Activated naive CD4-positive, alpha-beta T cell treated with anti-CD3 and anti-CD28 coated beads for 36 hours (primary cell): ENCODE measurements around the gene NOP56. TPM values are rescaled to one million over a fixed set of nuclear protein-coding genes. Genes with fewer than 3 reads are reported as not detected.
"Not testable (repeated sequence)": the region's sequence is repeated elsewhere in the genome, so short reads cannot be mapped to it uniquely, and the experiment has no call there.

Source experiments
- CTCF ChIA-PET: fragments of 350-600 bp; sonication (Branson Sonifier 250); formaldehyde crosslinking; loops from one replicate; lab custom pipeline; 2021; ENCODE audit warnings: antibody characterized with exemption; lab: Charles Lee
- DNase-seq: peaks from one replicate; pipeline ENCODE4 v3.0.0-alpha.2; 2020
- H3K27ac Mint-ChIP-seq: one replicate; pipeline ENCODE4 v1.8.0; 2021; ENCODE audit warnings: mild to moderate bottlenecking, mixed read lengths
- H3K27me3 Mint-ChIP-seq: one replicate; pipeline ENCODE4 v1.8.0; 2021; ENCODE audit warnings: low read depth, mixed read lengths
- H3K36me3 Mint-ChIP-seq: one replicate; pipeline ENCODE4 v1.8.0; 2021; ENCODE audit warnings: low read depth, mixed read lengths
- H3K4me1 Mint-ChIP-seq: one replicate; pipeline ENCODE4 v1.8.0; 2021; ENCODE audit warnings: low read depth, mixed read lengths
- H3K4me3 Mint-ChIP-seq: one replicate; pipeline ENCODE4 v1.8.0; 2021; ENCODE audit warnings: mild to moderate bottlenecking, moderate library complexity, mixed read lengths
- H3K9me3 Mint-ChIP-seq: one replicate; pipeline ENCODE4 v1.8.0; 2021; ENCODE audit warnings: mixed read lengths
- intact Hi-C: fragments of 100-400 bp; cut with micrococcal nuclease; formaldehyde crosslinking; loops from one replicate; pipeline ENCODE4 v1.15.1; 2023
- total RNA-seq, 2 experiments: library from RNA; stranded (reverse); gene quantifications; one replicate each; pipeline ENCODE4 v1.2.3, GENCODE V29; 2021

NOP56 gene
- total RNA-seq, 2 experiments from 2014 or later: 385 to 405 TPM

GRCh38 chr20:2663887-2664719 is 11.7 kb downstream of the NOP56 start, which contains the start of gene IDH3B:
IDH3B (minus strand) TSS chr20:2664216; CDS start chr20:2664188, 28 bp downstream.
- H3K27ac Mint-ChIP-seq: peak within 1 kb of the TSS; percentile 97
- peaks cover 13% of the 10 kb centered on the region for H3K36me3 Mint-ChIP-seq
- CTCF ChIA-PET: interaction anchor here (0.9 kb wide), 1 partner anchor 17 kb away, joined by 3 read pairs; no protein-coding TSS in a partner anchor
- intact Hi-C loops: loop anchor here (1.0 kb wide), 2 partner anchors 12 to 194 kb away; partner anchors contain the start of genes NOP56 and SNRPB
- no peaks in the 10 kb centered on the region for H3K27me3 Mint-ChIP-seq
- peak; percentile 96 for DNase-seq
- no peaks in the 10 kb centered on the region for H3K9me3 Mint-ChIP-seq
- H3K4me3 Mint-ChIP-seq: peak within 1 kb of the TSS; percentile 95
- peaks cover 21% of the 10 kb centered on the region for H3K4me1 Mint-ChIP-seq

DNA sequence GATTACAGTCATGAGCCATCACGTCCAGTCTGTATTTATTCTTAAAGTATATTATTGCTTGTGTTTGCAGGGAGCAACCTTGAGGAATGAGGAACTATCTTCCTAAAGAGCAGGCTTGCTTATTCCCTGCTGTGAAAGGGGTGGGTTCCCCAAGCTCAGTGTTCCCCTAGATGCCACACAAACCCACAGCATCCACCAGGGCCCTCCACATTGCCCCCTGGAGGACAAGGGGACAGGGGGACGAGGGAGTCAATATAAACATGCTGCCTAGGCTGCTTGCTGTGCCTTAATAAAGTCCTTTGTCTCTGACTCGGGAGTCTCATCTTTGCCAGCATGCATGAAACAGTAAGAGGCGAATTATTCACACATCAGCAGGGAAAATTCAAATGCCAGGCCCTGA is 19.5 kb downstream of the NOP56 start:
- CTCF ChIA-PET: interaction anchor here (0.7 kb wide), 1 partner anchor 74 kb away, joined by 3 read pairs; no protein-coding TSS in a partner anchor
- H3K4me1 Mint-ChIP-seq: no peaks in the 10 kb centered on the region
- no peak overlapping the region for H3K27ac Mint-ChIP-seq
- DNase-seq: no peak
- no peak overlapping the region for H3K4me3 Mint-ChIP-seq
- no peaks in the 10 kb centered on the region for H3K9me3 Mint-ChIP-seq
- no peaks in the 10 kb centered on the region for H3K27me3 Mint-ChIP-seq
- intact Hi-C loops: no loop called here
- H3K36me3 Mint-ChIP-seq: no peaks in the 10 kb centered on the region

DNA sequence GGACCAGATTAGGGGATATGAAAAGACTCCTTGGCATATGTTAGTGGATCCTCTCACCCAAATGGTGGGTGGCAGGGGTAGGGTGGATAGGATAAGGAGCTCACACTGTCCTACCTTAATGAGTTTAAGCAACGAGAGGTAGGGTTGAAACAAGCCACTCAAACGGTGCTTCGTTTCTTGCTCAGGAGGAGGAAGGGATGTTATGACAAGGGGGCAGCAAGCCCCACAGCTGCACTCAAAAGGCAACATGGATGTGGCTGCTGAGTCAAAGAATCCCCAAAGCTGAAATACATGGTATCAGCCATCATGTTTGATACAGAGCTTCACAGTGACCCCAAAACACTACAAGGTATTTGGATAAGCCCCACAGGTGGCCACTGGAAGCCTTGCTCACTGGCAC is 20.0 kb downstream of the NOP56 start:
- H3K27ac Mint-ChIP-seq: no peak overlapping the region
- H3K27me3 Mint-ChIP-seq: no peaks in the 10 kb centered on the region
- no peaks in the 10 kb centered on the region for H3K4me1 Mint-ChIP-seq
- no peak for DNase-seq
- intact Hi-C loops: no loop called here
- no peaks in the 10 kb centered on the region for H3K9me3 Mint-ChIP-seq
- H3K36me3 Mint-ChIP-seq: no peaks in the 10 kb centered on the region
- no peak overlapping the region for H3K4me3 Mint-ChIP-seq
- CTCF ChIA-PET: no interaction called here

DNA sequence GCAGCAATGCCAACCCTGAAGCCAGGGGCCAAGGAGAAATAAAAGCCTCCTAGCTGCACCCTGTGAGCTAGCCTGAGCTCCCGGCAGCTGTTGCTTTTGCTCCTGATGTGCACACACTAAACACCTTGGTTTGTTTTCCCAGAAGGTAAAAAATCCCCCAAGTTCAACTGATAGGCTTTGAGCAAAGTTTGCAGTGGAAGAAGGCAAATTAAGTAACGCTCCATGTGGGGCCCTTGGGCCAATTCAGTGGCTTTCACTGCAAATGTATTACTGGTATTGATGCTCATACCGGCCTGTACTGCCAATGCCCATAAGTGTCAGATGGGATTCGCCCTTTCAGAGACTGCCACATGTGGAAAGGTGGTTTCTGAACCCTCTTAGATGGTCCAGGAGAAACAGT is 21.0 kb downstream of the NOP56 start:
- intact Hi-C loops: no loop called here

DNA sequence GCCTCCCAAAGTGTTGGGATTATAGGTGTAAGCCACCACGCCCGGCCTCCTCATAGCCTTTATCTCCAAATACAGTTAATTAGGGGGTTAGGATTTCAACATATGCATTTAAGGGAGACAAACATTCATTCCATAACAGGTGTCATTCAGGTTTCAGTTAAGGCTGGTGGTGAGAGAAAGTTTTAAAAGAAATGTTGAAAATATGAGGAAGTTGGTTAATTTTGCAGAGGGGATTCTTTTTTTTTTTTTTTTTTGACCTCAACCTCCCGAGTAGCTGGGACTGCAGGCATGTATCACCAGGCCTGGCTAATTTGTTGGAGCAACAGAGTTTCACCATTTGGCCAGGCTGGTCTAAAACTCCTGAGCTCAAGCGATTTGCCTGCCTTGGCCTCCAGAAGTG is 27.6 kb downstream of the NOP56 start:
- H3K4me1 Mint-ChIP-seq: no peaks in the 10 kb centered on the region
- H3K9me3 Mint-ChIP-seq: no peaks in the 10 kb centered on the region
- no peak overlapping the region for H3K4me3 Mint-ChIP-seq
- no peak for DNase-seq
- CTCF ChIA-PET: no interaction called here
- H3K27me3 Mint-ChIP-seq: peaks cover 6% of the 10 kb centered on the region
- H3K27ac Mint-ChIP-seq: no peak overlapping the region
- intact Hi-C loops: no loop called here
- H3K36me3 Mint-ChIP-seq: no peaks in the 10 kb centered on the region

More for the DNA sequence above, 21.0 kb downstream of the NOP56 start:
- CTCF ChIA-PET: interaction anchor here (0.7 to 4.1 kb wide), 3 partner anchors 15 to 150 kb away, joined by 3 to 16 read pairs (median 4); no protein-coding TSS in a partner anchor
- no peak for DNase-seq
- no peak overlapping the region for H3K4me3 Mint-ChIP-seq
- H3K27me3 Mint-ChIP-seq: no peaks in the 10 kb centered on the region
- H3K36me3 Mint-ChIP-seq: no peaks in the 10 kb centered on the region
- no peak overlapping the region for H3K27ac Mint-ChIP-seq
- no peaks in the 10 kb centered on the region for H3K9me3 Mint-ChIP-seq
- no peaks in the 10 kb centered on the region for H3K4me1 Mint-ChIP-seq

DNA sequence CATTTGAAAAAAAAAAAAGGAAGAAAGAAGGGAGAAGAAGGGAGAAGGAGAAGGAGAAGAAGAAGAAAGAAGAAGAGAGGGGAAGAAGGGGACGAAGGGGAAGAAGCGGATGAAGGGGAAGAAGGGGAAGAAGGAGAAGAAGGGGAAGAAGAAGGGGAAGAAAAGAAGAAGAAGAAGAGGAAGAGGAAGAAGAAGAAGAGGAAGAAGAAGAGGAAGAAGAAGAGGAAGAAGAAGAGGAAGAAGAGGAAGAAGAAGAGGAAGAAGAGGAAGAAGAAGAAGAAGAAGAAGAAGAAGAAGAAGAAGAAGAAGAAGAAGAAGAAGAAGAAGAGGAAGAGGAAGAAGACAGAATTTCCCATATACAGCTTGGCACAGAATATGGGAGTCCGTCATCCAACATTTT is 29.6 kb downstream of the NOP56 start:
- H3K4me3 Mint-ChIP-seq, H3K4me1 Mint-ChIP-seq, CTCF ChIA-PET, H3K27ac Mint-ChIP-seq, intact Hi-C loops, DNase-seq, H3K36me3 Mint-ChIP-seq, H3K27me3 Mint-ChIP-seq, H3K9me3 Mint-ChIP-seq: not testable (repeated sequence)

DNA sequence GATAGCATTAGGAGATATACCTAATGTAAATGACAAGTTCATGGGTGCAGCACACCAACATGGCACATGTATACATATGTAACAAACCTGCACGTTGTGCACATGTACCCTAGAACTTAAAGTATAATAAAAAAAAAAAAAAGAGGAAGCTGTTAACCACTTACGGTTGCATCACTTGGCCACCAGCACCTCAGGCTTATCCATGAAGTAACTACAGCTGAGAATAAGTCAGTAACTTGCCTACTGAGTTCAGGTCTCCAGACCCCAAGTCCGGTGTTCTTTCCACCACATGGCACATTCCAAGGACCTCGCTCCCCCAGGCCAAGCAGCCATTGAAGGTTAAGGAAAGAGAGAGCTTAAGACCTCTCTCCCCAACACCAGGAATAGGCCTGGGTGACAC is 32.4 kb downstream of the NOP56 start:
- intact Hi-C loops, H3K27me3 Mint-ChIP-seq, DNase-seq, H3K9me3 Mint-ChIP-seq, H3K27ac Mint-ChIP-seq, H3K36me3 Mint-ChIP-seq, H3K4me3 Mint-ChIP-seq: not testable (repeated sequence)
- CTCF ChIA-PET: interaction anchor here (0.6 to 1.2 kb wide), 3 partner anchors 38 to 433 kb away, joined by 3 to 4 read pairs (median 3); no protein-coding TSS in a partner anchor
- peaks cover 11% of the 10 kb centered on the region for H3K4me1 Mint-ChIP-seq

DNA sequence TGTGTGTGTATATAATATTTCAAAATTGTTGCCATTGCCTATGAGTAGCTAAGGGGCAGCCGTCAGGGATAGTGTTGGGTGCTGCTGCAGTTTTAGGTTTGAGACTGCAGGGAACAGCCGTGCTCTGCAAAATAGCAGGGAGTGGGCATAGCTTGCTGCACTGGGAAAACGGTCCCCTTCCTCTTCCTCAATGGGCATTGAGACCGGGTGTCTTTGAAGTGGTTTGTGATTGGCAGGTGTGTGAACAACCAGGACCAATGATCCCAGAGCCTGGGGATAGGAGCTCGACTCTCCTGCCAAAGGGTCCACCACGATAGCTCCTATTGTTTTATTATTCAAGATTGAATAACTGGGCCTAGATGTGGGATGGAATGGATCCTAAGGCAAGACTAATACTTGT is 35.1 kb downstream of the NOP56 start:
- H3K4me3 Mint-ChIP-seq: no peak overlapping the region
- no peak overlapping the region for H3K27ac Mint-ChIP-seq
- peaks cover 3% of the 10 kb centered on the region for H3K36me3 Mint-ChIP-seq
- peaks cover 17% of the 10 kb centered on the region for H3K27me3 Mint-ChIP-seq
- intact Hi-C loops: no loop called here
- H3K9me3 Mint-ChIP-seq: no peaks in the 10 kb centered on the region
- H3K4me1 Mint-ChIP-seq: peaks cover 15% of the 10 kb centered on the region
- CTCF ChIA-PET: interaction anchor here (0.6 to 4.5 kb wide), 16 partner anchors 12 to 314 kb away, joined by 3 to 67 read pairs (median 5); no protein-coding TSS in a partner anchor
- DNase-seq: no peak

DNA sequence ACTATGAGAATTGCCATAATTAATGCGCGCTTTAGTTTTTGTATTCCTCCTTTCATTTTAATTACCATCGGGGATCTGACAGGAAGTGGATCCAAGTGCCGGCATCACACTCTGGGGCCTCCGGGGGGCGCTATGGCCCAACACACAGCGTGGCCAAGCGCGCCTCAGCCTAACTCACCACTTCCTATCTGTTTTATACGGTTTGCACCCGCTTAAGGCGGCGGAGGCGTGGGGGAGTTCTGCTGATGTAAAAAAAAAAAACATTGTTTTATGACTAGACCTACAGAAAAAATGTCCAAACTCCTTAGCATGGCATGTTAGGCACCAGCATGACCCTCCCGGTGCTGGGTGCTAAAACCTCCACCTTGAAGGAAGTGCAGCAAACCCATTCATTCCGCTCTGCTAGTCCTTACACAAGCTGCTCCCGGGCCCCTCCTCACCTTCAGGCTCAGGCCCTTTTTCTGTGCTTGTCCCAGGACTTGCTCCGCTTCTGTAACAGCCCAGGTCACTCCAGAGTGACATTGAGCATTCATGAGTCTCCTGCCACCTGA is 35.7 kb downstream of the NOP56 start:
- H3K36me3 Mint-ChIP-seq: peaks cover 3% of the 10 kb centered on the region
- intact Hi-C loops: loop anchor here (1.0 to 2.0 kb wide), 5 partner anchors 25 to 313 kb away; no protein-coding TSS in a partner anchor
- peak; percentile 91 for DNase-seq
- H3K27ac Mint-ChIP-seq: no peak overlapping the region
- peaks cover 15% of the 10 kb centered on the region for H3K4me1 Mint-ChIP-seq
- no peak overlapping the region for H3K4me3 Mint-ChIP-seq
- CTCF ChIA-PET: interaction anchor here (0.6 to 4.5 kb wide), 18 partner anchors 10 to 313 kb away, joined by 3 to 67 read pairs (median 5); no protein-coding TSS in a partner anchor
- H3K27me3 Mint-ChIP-seq: peaks cover 14% of the 10 kb centered on the region
- no peaks in the 10 kb centered on the region for H3K9me3 Mint-ChIP-seq

DNA sequence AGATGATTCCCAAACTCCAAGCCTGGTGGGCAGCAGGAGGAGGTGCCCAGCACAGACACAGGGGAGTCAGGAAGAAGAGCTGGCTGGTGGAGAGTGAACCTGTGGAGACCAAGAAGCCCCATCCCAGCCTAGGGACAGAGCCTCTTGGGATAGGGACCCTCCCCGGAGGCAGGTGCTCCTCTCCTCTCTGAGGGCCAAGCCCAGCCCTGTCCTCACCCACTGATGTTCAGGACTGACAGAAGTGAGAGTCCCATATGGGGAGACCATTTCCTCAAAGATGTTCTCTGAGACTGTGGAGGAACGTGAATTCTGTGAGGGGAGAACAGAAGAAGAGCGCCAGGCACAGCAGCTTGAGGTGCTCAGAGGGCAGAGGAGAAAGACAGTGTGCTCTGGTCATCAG is 37.8 kb downstream of the NOP56 start:
- CTCF ChIA-PET: interaction anchor here (0.5 to 4.5 kb wide), 4 partner anchors 32 to 62 kb away, joined by 3 to 67 read pairs (median 17); no protein-coding TSS in a partner anchor
- intact Hi-C loops: no loop called here
- Mint-ChIP-seq H3K4me3 (no peak overlapping the region), H3K27me3 (peaks cover 27% of the 10 kb centered on the region), H3K27ac (no peak overlapping the region), H3K9me3 (no peaks in the 10 kb centered on the region), H3K36me3 (peaks cover 3% of the 10 kb centered on the region), H3K4me1 (peaks cover 15% of the 10 kb centered on the region)
- DNase-seq: no peak

DNA sequence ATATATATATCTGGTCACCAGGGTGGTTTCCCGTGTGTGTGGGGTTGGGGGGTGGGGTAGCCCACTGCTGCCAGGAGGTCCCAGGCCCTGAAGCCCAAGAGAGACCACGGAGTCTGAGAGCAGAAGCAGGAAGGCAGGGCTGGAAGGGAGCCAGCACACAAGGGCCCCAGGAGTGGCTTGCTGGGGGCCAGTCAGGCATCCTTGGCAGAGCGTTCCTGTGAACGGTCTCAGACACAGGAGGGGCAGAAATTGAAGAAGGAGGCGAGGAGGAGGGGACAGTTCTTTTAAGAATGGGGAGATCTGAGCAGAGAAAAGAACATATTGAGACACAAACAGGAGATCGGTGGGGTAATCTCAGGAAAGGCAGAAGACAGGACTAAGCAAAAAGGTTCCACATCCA is 38.3 kb downstream of the NOP56 start:
- peak overlapping the region; percentile 1 for H3K4me3 Mint-ChIP-seq
- no peak overlapping the region for H3K27ac Mint-ChIP-seq
- CTCF ChIA-PET: interaction anchor here (0.5 to 3.7 kb wide), 3 partner anchors 31 to 51 kb away, joined by 3 to 10 read pairs (median 3); no protein-coding TSS in a partner anchor
- H3K4me1 Mint-ChIP-seq: peaks cover 15% of the 10 kb centered on the region
- DNase-seq: no peak
- H3K36me3 Mint-ChIP-seq: peaks cover 3% of the 10 kb centered on the region
- no peaks in the 10 kb centered on the region for H3K9me3 Mint-ChIP-seq
- intact Hi-C loops: no loop called here
- H3K27me3 Mint-ChIP-seq: peaks cover 31% of the 10 kb centered on the region

- intact Hi-C loops: no loop called here
- no peak overlapping the region for H3K27ac Mint-ChIP-seq
- peak overlapping the region; percentile 75 for H3K4me3 Mint-ChIP-seq
- no peak for DNase-seq
- peaks cover 15% of the 10 kb centered on the region for H3K4me1 Mint-ChIP-seq
- H3K27me3 Mint-ChIP-seq: peaks cover 34% of the 10 kb centered on the region
- CTCF ChIA-PET: interaction anchor here (1.1 to 1.2 kb wide), 2 partner anchors 50 to 62 kb away, joined by 3 read pairs; no protein-coding TSS in a partner anchor
- H3K9me3 Mint-ChIP-seq: no peaks in the 10 kb centered on the region
- H3K36me3 Mint-ChIP-seq: peaks cover 3% of the 10 kb centered on the region
Measured at GRCh38 chr20:2691127-2691526, 38.7 kb downstream of the NOP56 start.
